ENCODE results near the gene PIGBOS1.
A peak's percentile ranks its signal among the peaks of the same experiment; 100 is the strongest.
"Not testable (repeated sequence)": the region's sequence is repeated elsewhere in the genome, so short reads cannot be mapped to it uniquely, and the experiment has no call there.

Gene PIGBOS1

DNA sequence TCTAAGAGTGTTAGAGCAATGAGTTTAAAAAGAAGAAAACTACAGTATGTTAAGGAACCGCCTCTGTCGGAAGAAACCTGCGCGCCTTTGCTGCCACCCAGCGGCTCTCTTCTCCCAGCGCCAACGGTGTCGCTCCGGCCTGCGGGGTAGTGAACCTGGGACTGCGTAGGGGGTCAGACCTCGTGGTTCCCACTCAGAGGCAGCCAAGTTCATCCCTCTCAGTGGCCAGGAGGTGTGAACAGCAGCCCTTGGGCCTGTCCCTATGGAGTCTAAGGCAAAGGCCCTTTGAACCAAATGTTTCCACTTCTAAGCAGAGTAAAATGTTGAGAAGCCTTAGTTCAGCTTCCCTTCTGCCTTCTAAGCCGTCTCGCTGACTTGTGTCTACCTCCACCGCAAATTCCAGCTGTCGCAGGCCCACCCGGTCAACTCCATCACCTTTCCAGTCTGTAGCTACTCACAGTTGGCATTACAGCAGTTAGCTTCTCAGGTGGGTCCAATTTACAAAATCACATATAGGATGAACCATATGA, 28.3 kb downstream of the PIGBOS1 start:
- peak; percentile 4 for DNase-seq

DNA sequence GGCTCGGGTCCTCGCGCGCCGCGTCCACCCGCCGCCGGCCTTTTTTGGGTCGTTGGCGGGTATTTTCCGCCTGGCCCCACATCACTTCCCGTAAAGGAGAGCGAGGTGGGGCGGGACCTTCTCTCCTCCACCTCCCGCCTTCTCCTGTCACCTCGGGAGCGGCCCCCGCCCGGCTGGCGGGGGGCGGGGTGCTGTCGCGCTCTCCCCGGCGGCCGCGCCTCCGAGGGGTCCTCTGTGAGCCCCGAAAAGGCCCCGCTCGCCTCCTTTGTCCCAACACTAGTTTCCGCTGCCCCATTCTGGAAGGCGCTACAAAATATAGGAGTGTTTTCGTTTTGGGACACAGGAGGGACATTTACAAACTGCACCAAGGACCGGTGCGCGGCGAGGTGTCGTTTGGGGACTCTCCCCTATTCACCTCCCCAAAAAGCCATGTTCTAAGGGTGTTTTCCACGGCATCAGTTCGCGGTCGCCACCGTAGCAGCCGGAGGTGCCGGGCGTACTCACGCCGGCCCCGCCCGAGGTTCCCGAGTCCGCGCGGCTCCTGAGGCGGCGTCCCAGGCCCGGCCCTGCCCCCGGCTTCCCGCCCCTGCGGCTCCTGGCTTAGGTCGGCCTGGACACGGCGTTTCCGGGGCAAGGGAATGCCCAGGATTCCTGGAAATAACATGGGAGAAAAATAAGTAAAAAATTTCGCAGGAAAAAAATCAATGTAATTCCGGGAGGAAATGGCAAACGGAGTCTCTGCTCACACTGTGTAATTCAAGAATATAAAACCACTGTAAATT, 29.0 kb downstream of the PIGBOS1 start, which contains the start of gene RAB27A:
Gene RAB27A (minus strand): TSS at position 68 of the 782 bp plus-strand sequence. CDS start 54,879 bp downstream, outside the sequence.
- peak; percentile 2 for DNase-seq

DNA sequence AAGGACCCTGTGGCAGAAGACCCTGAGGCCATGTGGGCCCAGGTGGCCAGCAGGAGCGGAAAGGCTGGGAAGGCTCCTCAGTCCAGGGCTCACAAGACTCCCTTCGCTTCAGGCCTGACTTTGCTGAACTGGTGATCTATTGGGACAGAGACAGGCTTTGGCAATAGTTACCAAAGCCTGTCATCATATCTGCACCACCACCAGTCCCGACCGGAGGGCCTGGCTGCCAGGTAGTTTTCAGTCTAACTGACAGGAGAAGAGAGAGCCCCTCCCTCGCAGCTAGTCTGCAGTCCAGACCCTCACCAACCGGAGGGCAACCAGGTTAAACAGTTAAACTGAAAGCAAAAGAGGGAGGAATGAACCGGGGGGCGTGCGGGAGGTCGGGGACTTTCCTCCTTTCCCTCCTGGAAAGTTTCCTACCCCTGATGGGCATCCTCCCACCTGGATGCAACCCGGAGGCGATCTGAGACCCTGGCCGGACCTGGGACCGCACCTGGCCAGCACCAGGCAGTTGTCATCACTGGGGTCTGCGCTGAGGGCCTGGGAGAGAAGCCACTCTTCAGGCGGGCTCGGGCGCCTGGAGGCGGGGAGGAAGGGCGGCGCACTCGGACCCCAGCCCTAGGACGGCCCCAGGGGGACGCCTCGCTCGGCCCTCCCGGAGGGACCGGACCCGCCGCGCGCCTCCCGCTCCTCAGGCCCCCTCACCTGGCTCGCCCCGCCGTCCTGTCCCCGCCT, 29.7 kb downstream of the PIGBOS1 start:
- no peak for DNase-seq

DNA sequence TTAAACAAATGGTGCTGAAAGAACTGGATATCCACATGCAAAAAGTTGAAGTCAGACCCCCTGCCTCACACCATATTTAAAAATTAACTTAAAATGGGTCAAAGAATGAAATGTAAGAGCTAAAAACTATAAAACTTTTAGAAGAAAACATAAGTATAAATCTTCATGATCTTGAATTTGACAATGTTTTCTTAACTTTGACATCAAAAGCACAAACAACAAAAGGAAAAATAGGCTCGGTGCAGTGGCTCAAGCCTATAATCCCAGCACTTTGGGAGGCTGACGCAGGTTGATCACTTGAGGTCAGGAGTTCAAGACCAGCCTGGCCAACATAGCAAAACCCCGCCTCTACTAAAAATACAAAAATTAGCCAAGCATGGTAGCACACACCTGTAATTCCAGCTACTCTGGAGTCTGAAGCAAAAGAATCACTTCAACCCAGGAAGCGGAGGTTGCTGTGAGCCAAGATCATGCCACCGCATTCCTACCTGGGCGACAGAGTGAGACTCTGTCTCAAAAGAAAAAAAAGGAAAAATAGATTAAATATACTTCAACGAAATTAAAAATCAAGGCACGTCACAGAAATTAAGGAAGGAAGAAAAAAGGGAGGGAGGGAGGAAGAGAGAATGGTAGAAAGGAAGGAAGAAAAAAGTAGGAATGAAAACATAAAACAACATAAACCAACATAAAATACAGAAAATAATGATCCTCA, 30.8 kb downstream of the PIGBOS1 start:
- DNase-seq, result no peak

DNA sequence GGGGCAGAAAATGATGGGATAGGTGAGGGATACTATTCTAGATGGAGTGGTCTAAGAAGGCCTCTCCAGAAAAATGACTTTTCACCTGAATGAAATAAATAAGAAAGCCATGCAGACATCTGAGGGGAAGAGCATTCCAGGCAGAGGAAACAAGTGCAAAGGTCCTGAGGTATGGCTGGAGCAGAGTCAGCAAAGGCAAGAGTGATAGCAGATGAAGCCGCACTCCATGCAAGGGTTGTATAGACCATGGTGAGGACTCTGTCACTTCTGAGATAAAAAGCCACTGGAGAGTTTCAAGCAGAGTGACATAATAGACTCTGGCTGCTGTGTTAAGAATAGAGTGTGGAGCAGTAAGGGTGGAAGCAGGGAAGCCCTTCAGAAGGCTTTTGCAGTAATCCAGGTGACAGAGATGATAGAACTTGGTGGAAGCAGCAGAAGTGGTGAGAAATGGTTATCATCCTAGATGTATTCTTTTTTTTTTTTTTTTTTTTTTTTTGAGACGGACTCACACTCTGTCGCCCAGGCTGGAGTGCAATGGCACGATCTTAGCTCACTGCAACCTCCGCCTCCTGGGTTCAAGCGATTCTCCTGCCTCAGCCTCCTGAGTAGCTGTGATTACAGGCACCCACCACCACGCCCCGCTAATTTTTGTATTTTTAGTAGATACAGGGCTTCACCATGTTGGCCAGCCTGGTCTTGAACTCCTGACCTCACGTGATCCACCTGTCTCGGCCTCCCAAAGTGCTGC, 32.3 kb downstream of the PIGBOS1 start:
- DNase-seq, result not testable (repeated sequence)

DNA sequence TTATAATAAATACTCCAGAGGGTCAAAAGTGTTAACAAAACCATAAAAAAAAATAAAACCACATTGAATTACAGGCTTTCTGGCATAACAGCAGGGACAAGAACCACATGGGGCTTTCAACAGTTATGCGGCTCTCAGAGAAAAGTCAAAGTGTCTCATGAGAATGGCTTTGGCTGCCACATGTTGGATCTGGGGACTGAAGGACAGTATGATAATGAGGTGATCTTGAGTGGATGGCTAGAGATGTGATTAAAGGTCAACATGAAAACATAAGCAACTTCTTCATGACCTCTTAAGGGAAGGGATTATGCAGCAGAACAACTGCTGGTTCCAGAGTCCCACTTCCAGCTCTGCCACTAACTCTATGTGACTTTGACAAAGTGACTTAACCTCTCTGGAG, 34.5 kb downstream of the PIGBOS1 start:
- no peak for DNase-seq

DNA sequence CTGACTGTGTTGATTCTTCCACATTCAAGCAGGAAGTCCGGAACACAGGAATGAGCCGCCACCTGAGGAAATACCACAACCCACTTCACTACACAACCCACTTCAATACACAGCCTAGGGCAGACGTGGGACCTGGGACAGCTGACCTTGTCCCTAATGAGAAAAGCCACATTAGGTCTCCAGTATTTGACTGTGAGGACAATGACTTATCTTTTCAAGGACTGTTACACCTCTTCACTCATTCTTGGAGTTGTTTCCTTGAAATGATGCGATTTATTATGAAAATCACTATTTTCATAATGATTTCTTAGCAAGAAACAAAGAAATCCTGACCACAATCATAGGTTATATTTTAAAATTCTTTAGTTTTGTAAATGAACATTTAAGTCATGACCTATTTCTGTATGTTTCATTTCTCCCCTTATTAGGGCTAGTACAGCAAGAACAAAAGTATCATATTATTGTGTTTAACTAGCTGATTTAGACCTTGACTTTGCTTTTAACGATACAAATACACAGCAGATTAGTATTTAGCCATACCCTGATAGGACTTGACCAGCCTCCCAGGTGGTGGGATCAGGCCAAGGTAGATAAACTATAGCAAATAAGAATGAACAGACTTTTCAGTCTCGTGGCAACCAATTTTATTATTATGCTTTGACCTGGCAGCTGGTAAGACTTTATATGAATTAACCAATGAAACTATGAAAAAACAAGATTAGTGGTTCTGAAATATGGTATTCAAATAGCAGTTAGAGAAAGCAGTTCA, 35.4 kb downstream of the PIGBOS1 start:
- DNase-seq, result no peak

DNA sequence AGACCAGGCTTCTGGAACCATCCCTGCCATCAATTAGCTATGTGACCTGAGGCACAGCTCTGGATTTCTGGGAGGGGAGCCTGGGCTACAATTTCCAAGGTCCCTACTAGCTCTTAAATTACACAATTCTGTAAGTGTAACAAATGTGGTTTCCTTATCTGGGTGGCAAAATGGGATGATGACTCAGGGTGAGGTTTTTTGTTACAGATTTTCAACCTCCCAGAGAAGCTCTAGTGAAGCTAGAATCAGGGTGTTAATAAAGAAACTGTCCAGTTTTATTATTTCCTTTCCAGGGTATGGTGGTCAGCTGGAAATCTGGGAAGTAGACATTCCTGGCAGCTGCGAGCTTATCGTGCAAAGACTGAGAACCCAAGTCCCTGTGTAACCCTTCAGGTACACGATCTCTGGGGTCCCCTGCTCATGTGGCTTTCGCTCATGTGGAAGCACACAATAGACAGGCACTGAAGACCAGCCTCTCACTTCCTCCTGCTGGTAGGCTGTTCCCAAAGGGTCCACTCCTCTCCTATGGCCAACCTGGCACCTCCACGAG, 36.6 kb downstream of the PIGBOS1 start:
- no peak for DNase-seq

DNA sequence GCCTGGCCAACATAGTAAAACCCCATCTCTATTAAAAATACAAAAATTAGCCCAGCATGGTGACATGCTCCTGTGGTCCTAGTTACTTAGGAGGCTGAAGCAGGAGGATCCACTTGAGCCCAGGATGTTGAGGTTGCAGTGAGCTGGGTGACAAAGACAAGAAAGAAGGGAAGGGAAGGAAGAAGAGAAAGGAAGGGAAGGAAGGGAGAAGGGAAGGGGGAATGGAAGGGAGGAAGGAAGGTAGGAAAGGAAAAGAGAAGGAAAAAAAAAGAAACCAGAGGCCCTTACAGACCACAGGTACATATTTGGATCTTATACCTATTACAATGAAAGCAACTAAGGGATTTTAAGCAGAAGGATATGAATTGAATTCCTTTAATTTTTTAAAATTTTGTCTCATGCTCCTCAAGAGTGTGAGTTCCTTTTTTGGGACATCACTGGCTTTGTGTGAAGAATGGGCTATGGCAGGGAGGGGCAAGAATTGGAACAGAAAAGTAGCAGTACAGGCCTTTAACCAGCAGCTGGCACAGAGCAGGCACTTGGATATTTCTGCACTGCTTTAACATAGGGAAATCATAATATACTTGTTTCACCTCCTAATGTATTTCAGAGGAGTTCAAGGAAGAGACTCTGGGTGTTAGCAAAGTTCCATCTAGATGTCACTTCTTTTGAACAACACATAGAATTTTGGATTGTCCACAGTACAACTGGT, 37.2 kb downstream of the PIGBOS1 start:
- no peak for DNase-seq

DNA sequence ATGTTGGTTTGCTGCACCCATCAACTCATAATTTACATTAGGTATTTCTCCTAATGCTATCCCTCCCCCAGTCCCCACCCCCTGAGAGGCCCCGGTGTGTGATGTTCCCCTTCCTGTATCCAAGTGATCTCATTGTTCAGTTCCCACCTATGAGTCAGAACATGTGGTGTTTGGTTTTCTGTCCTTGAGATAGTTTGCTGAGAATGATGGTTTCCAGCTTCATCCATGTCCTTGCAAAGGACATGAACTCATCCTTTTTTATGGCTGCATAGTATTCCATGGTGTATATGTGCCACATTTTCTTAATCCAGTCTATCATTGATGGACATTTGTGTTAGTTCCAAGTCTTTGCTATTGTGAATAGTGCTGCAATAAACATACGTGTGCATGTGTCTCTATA, 38.3 kb downstream of the PIGBOS1 start:
- not testable (repeated sequence) for DNase-seq

DNA sequence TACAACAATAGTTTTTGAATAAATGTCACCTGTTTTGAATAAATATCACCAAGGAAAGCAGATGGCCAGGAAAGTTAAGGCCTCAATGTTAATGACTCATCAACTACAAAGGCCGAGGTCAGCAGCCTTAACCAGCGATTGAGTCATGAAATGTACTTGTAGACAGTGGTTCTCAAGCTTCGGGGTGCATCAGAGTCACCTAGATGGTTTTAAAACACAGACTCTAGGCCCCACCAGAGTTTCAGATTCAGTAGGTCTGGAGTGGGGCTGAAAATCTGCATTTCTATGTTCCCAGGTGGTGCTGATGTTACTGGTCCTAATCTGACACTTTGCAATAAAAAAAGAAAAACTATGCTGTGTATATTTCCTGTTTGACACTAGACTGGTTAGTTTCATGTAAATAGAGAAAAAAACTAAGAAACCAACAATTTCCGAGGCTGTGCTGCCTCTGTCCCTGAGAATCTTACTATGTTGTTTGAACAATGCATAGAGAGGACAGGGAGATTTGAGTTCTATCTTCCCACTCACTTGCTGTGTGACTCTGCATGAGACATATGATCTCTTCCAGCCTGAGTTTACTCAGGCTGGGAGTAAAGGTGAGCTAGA, 39.1 kb downstream of the PIGBOS1 start:
- DNase-seq, result no peak

DNA sequence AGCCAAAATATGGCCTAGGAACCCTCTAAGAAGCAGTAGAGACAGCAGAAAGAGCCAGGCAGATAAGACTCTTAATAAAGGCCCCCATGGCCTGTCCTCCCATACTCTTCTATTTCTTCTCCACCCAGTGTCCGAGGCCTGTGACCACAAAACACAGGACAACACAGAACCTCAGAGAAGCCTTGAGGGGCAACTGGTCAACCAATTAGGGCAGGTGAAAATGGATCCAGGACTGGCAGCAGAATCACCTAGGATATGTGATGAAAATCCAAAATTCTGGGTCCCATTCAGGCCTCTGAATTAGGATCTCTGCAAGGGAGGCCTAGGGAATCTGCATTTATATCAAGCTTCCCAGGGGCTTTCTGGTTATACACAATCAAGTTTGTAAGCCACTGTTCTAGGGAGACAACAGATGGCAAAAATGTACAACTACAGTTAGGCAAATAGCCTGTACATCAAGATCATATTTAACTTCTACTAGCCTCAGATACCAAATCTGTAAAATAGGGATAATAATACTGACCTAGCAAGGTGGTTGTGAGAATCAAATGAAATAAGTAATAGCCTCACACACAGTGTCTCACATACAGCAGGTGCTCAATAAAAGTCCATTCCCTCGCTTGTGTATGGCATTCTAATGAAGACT, 39.7 kb downstream of the PIGBOS1 start:
- no peak for DNase-seq

DNA sequence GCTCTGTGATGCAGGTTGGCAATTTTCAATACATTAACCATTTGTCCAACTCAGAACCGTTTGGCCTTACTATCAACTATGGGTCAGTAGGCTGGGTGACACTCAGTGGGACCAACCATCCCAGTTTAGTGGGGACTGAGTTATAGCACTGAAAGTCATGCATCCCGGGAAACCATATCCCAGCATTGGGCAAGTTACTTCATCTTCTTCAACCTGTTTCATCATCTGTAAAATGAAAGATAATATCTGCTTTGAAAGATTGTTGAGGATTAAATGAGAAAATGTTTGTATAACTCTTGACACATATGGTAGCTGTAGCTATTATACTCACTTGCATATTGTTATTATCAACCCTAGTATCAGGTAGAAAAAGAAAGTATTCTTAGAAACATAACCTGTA, 41.2 kb downstream of the PIGBOS1 start:
- DNase-seq, result no peak

DNA sequence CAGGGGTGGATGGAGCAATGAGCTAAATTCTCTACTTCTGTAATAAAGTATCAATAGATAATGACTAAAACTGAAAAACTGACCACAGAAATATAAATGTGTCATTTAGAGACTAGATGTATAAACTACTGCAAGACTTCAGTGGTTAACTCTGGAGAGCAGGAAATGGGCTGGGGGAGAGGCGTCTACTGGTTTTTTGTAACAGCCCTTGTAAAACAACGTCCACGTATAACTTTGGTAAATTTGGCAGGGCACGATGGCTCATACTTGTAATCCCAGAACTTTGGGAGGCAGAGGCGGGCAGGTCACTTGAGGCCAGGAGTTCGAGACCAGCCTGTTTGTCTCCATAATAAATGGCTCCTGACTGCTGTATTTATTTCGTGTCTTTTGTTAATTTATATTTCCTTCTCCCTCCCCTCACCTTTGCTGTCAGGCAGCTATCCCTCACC, 41.8 kb downstream of the PIGBOS1 start:
- no peak for DNase-seq

DNA sequence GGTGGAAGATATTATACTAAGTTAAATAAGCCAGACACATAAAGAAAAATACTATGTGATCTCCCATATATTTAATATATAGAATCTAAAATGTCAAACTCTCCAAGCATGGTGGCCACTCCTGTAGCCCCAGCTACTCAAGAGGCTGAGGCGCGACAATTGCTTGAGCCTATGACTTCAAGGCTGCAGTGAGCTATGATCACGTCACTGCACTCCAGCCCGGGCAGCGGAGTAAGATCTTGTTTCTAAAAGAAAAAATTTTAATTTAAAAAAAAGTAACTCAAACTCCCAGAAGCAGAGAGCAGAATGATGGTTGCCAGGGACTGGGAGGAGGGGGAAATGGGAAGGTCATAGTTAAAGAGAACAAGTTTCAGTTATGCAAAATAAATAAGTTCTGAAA, 42.6 kb downstream of the PIGBOS1 start:
- no peak for DNase-seq

DNA sequence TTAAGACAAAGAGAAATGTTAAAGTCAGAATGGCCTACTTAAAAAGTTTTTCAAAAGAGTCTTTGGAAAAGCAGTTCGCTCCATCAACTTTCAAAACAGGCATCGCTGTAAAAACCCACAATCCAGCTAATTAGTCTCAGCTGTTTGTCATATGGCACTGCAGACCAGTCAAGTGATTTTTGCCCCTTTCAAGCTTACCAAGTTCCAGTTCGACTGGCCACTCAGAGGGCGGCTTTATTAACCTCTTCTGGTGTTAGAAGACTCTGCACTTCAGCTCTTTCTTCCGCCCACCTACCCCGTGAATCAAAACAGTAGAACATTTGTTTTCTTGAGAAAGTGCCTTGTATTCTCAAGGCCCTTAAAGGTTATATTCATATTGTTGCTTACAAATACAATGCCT, 48.6 kb downstream of the PIGBOS1 start:
- DNase-seq, result no peak

DNA sequence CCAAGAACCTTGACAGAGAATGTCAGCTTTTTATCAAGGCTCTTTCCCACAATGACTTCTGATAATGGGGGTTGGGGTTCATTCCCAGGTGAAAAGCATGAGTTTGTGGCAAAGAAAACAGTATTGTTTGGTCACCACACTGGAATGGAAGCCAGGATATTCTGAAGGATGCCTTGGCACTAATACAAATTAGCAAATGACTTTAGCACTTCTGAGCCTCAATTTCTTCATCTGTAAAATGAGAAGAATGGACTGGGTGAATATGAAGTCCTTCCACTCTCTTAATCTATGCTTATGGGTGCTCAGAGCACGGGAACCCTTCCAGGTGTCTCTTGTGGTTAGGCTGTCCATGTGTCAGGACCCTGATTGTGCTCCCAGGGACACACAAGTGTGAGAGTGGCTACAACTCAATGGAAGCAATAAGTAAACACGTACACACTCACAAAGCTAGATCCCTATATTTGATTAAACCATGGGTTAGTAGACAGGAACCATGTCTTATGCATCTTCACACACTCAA, 50.7 kb downstream of the PIGBOS1 start:
- DNase-seq, result no peak

DNA sequence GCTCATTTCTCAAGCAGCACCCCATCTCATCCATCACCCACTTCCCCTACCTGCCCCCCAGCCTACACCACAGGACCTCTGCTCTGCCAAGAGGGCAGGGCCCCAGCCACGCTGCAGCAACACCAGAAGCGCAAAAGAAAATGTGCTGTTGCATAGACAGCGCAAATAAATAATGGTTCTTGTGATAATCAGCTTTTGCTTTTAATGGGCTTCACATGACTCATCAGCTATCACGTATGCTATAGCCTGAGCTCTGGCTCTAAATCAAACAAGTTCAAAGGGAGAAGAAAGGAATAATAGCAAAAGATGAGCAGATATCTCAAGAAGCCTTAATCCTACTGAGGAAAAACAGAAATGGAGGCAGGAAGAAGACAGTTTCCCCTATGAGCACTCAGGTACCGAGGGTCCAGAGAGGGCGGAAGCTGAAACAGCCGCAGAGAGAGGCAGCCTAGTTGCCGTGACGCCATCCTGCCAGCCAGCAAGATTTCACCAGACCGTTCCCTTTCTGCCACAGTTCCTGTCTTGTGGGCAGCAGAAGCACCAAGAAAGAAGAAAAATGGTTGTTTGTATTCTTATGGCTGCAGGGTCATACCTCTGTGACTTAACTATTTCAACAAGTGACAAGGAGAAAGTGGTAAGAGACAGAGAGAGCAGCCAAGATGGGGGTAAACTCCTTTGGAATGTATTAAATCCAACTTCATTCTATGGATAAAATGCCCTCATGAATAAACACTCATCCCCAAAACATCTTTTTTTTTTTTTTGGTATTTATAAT, 51.3 kb downstream of the PIGBOS1 start:
- DNase-seq, result no peak
